Tibial nerve (tissue), 4 donors: Measurements from ENCODE around the gene CAMK1.

ENCODE experiments used
- EP300 ChIP-seq, 2 donors: sonication (generic); formaldehyde crosslinking; IDR thresholded peaks; one replicate each; pipeline ENCODE4 v1.6.1; 2017; ENCODE audit warnings: antibody characterized with exemption in 2 of 2, mild to moderate bottlenecking in 1 of 2
- POLR2A ChIP-seq, 2 donors: fragments of 450-650 bp; IDR thresholded peaks; one replicate each; pipeline ENCODE4 v1.6.1; 2017; ENCODE audit warnings: antibody characterized with exemption in 2 of 2, mild to moderate bottlenecking in 2 of 2, moderate library complexity in 2 of 2
- TF ChIP-seq, protein P1 (sequence below), 5 experiments: fragments of 200-600 bp in 3 of 5; fragments of 450-650 bp in 2 of 5; sonication (generic) in 3 of 5; IDR thresholded peaks; one replicate each; pipeline ENCODE4 v1.5.1; 2016 to 2019; ENCODE audit warnings: antibody characterized with exemption in 5 of 5, mild to moderate bottlenecking in 3 of 5, moderate library complexity in 2 of 5

- TF ChIP-seq POLR2A (IDR thresholded peaks at IDR 0.05) = no peak
- TF ChIP-seq, protein P1, sequence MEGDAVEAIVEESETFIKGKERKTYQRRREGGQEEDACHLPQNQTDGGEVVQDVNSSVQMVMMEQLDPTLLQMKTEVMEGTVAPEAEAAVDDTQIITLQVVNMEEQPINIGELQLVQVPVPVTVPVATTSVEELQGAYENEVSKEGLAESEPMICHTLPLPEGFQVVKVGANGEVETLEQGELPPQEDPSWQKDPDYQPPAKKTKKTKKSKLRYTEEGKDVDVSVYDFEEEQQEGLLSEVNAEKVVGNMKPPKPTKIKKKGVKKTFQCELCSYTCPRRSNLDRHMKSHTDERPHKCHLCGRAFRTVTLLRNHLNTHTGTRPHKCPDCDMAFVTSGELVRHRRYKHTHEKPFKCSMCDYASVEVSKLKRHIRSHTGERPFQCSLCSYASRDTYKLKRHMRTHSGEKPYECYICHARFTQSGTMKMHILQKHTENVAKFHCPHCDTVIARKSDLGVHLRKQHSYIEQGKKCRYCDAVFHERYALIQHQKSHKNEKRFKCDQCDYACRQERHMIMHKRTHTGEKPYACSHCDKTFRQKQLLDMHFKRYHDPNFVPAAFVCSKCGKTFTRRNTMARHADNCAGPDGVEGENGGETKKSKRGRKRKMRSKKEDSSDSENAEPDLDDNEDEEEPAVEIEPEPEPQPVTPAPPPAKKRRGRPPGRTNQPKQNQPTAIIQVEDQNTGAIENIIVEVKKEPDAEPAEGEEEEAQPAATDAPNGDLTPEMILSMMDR (IDR thresholded peaks at IDR 0.05) = no peak
- no peak for TF ChIP-seq EP300 (IDR thresholded peaks at IDR 0.05)
Observed at GRCh38 chr3:9710174-9710739, 59.5 kb downstream of the CAMK1 start.
